Trophoblast cell (in vitro differentiated cells and primary cell): ENCODE results near the gene ZNF80.

Source experiments
- DNase-seq, 2 donors: peaks; one replicate each; pipeline ENCODE4 v3.0.0-alpha.2; 2016
- H2AFZ ChIP-seq: 2 replicates; pipeline ENCODE4 v1.6.1; 2013; ENCODE audit warnings: low read length, moderate library complexity, mild to moderate bottlenecking; ENCODE audit not compliant: insufficient read depth, poor library complexity
- H2AK5ac ChIP-seq: 2 replicates; pipeline ENCODE4 v1.6.1; 2013; ENCODE audit warnings: mild to moderate bottlenecking, low read length
- H2BK120ac ChIP-seq: 2 replicates; pipeline ENCODE4 v1.6.1; 2013; ENCODE audit warnings: low read length, mild to moderate bottlenecking, moderate library complexity; ENCODE audit not compliant: insufficient read depth, poor library complexity
- H2BK12ac ChIP-seq: 2 replicates; pipeline ENCODE4 v1.6.1; 2013; ENCODE audit warnings: mild to moderate bottlenecking, low read length, moderate library complexity
- H2BK5ac ChIP-seq: 2 replicates; pipeline ENCODE4 v1.6.1; 2013; ENCODE audit warnings: low read length, low read depth, moderate library complexity, mild to moderate bottlenecking; ENCODE audit not compliant: poor library complexity
- H3K14ac ChIP-seq: 2 replicates; pipeline ENCODE4 v1.6.1; 2013; ENCODE audit warnings: mild to moderate bottlenecking, low read length
- H3K18ac ChIP-seq: 2 replicates; pipeline ENCODE4 v1.6.1; 2013; ENCODE audit warnings: mild to moderate bottlenecking, low read length
- H3K23ac ChIP-seq: 2 replicates; pipeline ENCODE4 v1.6.1; 2013; ENCODE audit warnings: low read length
- H3K27ac ChIP-seq: 2 replicates; pipeline ENCODE4 v1.5.1; 2013; ENCODE audit warnings: low read depth, mild to moderate bottlenecking, inconsistent platforms, low read length, moderate library complexity
- H3K27me3 ChIP-seq: 2 replicates; pipeline ENCODE4 v1.6.1; 2013; ENCODE audit warnings: inconsistent platforms, mild to moderate bottlenecking, low read length, moderate library complexity; ENCODE audit not compliant: insufficient read depth
- H3K36me3 ChIP-seq, 2 experiments: 1 replicate in 1 of 2; 2 replicates in 1 of 2; pipeline ENCODE4 v1.6.1; 2013; ENCODE audit warnings: low read length in 2 of 2, mild to moderate bottlenecking in 2 of 2, moderate library complexity in 1 of 2; ENCODE audit not compliant: insufficient read depth in 2 of 2, control insufficient read depth in 1 of 2
- H3K4ac ChIP-seq: 2 replicates; pipeline ENCODE4 v1.6.1; 2013; ENCODE audit warnings: low read depth, mild to moderate bottlenecking, low read length, moderate library complexity
- H3K4me1 ChIP-seq, 2 experiments: 1 replicate in 1 of 2; 2 replicates in 1 of 2; pipeline ENCODE4 v1.6.1; 2013; ENCODE audit warnings: low read length in 2 of 2, mild to moderate bottlenecking in 2 of 2, moderate library complexity in 1 of 2; ENCODE audit not compliant: insufficient read depth in 2 of 2, control insufficient read depth in 1 of 2
- H3K4me2 ChIP-seq: 2 replicates; pipeline ENCODE4 v1.6.1; 2013; ENCODE audit warnings: inconsistent platforms, mild to moderate bottlenecking, low read length, moderate library complexity
- H3K4me3 ChIP-seq: 2 replicates; pipeline ENCODE4 v1.5.1; 2013; ENCODE audit warnings: mild to moderate bottlenecking, low read depth, low read length, inconsistent platforms
- H3K79me1 ChIP-seq: one replicate; pipeline ENCODE4 v1.6.1; 2013; ENCODE audit warnings: low read length
- H3K79me2 ChIP-seq: 2 replicates; pipeline ENCODE4 v1.6.1; 2013; ENCODE audit warnings: low read length, mild to moderate bottlenecking; ENCODE audit not compliant: control insufficient read depth, insufficient read depth, poor library complexity
- H3K9ac ChIP-seq: 2 replicates; pipeline ENCODE4 v1.6.1; 2013; ENCODE audit warnings: mild to moderate bottlenecking, low read length
- H3K9me3 ChIP-seq: 2 replicates; pipeline ENCODE4 v1.6.1; 2013; ENCODE audit warnings: low read depth, mild to moderate bottlenecking, control low read depth, inconsistent platforms, low read length; ENCODE audit not compliant: insufficient read depth
- H4K12ac ChIP-seq: 2 replicates; pipeline ENCODE4 v1.6.1; 2013; ENCODE audit warnings: low read depth, mild to moderate bottlenecking, low read length, moderate library complexity
- H4K8ac ChIP-seq: 2 replicates; pipeline ENCODE4 v1.6.1; 2013; ENCODE audit warnings: low read depth, mild to moderate bottlenecking, low read length, moderate library complexity
- H4K91ac ChIP-seq: one replicate; pipeline ENCODE4 v1.6.1; 2013; ENCODE audit warnings: low read depth, mild to moderate bottlenecking, low read length, moderate library complexity
- WGBS: extraction: QIAGEN DNeasy Blood & Tissue Kit; methylation state at CpG from one replicate; pipeline ENCODE4 v1.1.7; 2013; ENCODE audit warnings: missing lambda C conversion rate; ENCODE audit not compliant: insufficient read length, insufficient coverage; ENCODE audit errors: extremely low coverage; 5-methylcytosine and 5-hydroxymethylcytosine counted together

Gene ZNF80

GRCh38 chr3:114231616-114232015 is 5.8 kb downstream of the ZNF80 start:
- no peaks in the 10 kb centered on the region for H3K27me3 ChIP-seq
- no peak overlapping the region for H2BK5ac ChIP-seq
- no peak overlapping the region for H4K91ac ChIP-seq
- no peaks in the 10 kb centered on the region for H3K4me1 ChIP-seq
- H3K4me3 ChIP-seq, result no peak overlapping the region
- no peak overlapping the region for H3K23ac ChIP-seq
- H3K4ac ChIP-seq, result no peak overlapping the region
- H2AFZ ChIP-seq, result no peak overlapping the region
- H3K79me2 ChIP-seq, result no peaks in the 10 kb centered on the region
- H2BK12ac ChIP-seq, result no peak overlapping the region
- H2BK120ac ChIP-seq, result no peak overlapping the region
- no peak overlapping the region for H2AK5ac ChIP-seq
- DNase-seq, result no peak
- H4K8ac ChIP-seq, result no peak overlapping the region
- no peak overlapping the region for H3K14ac ChIP-seq
- no CpG with 5 or more reads among the region's 3 CpGs for WGBS
- peaks cover 4% of the 10 kb centered on the region for H3K9me3 ChIP-seq
- H3K36me3 ChIP-seq, result no peaks in the 10 kb centered on the region
- no peak overlapping the region for H4K12ac ChIP-seq
- no peak overlapping the region for H3K9ac ChIP-seq
- H3K4me2 ChIP-seq, result no peak overlapping the region
- H3K27ac ChIP-seq, result no peak overlapping the region
- no peaks in the 10 kb centered on the region for H3K79me1 ChIP-seq
- no peak overlapping the region for H3K18ac ChIP-seq

GRCh38 chr3:114227076-114227475 is 10.3 kb downstream of the ZNF80 start:
- Histone ChIP-seq H2BK12ac (no peak overlapping the region), H4K91ac (no peak overlapping the region), H4K12ac (no peak overlapping the region), H3K36me3 (no peaks in the 10 kb centered on the region), H3K4me2 (no peak overlapping the region), H3K27ac (no peak overlapping the region), H2BK5ac (no peak overlapping the region), H3K4me1 (no peaks in the 10 kb centered on the region), H3K79me2 (no peaks in the 10 kb centered on the region), H3K23ac (no peak overlapping the region), H3K14ac (no peak overlapping the region), H2AK5ac (no peak overlapping the region), H4K8ac (no peak overlapping the region), H2BK120ac (no peak overlapping the region), H3K27me3 (no peaks in the 10 kb centered on the region), H3K9me3 (peaks cover 6% of the 10 kb centered on the region), H2AFZ (no peak overlapping the region), H3K18ac (no peak overlapping the region), H3K4ac (no peak overlapping the region), H3K79me1 (no peaks in the 10 kb centered on the region), H3K9ac (no peak overlapping the region), H3K4me3 (no peak overlapping the region)
- no peak for DNase-seq
- no CpG with 5 or more reads among the region's 1 CpG for WGBS

GRCh38 chr3:114226313-114226712 is 11.1 kb downstream of the ZNF80 start:
- Histone ChIP-seq H4K12ac (no peak overlapping the region), H3K4me2 (no peak overlapping the region), H3K79me2 (no peaks in the 10 kb centered on the region), H4K91ac (no peak overlapping the region), H3K4ac (no peak overlapping the region), H3K9ac (no peak overlapping the region), H3K4me3 (no peak overlapping the region), H2BK12ac (no peak overlapping the region), H3K36me3 (no peaks in the 10 kb centered on the region), H3K79me1 (no peaks in the 10 kb centered on the region), H3K23ac (no peak overlapping the region), H2AK5ac (no peak overlapping the region), H3K9me3 (peaks cover 2% of the 10 kb centered on the region), H4K8ac (no peak overlapping the region), H3K14ac (no peak overlapping the region), H2AFZ (no peak overlapping the region), H3K27me3 (no peaks in the 10 kb centered on the region), H3K18ac (no peak overlapping the region), H2BK5ac (no peak overlapping the region), H2BK120ac (no peak overlapping the region), H3K4me1 (no peaks in the 10 kb centered on the region), H3K27ac (no peak overlapping the region)
- no CpG with 5 or more reads among the region's 2 CpGs for WGBS
- no peak for DNase-seq

DNA sequence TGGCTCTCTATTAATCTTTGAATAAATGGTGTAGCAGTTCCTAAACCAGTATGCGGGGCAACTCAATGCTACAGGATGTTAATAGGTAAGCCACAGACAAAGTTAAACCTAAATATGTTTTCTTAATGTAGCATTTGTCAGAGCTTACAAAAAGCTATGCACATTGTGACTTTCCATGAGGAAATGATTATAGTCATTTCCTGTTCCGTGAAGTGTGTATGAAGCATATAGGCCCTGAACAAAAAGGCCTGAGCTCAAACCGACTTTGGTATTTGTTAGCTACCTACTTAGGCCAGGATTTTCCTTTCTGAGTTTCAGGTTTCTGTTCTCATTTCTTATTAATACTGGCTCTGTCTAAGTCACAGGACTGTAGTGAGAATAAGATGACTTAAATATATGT is 14.2 kb downstream of the ZNF80 start:
- Histone ChIP-seq H3K27ac (no peak overlapping the region), H2BK5ac (no peak overlapping the region), H4K12ac (no peak overlapping the region), H2AK5ac (no peak overlapping the region), H2AFZ (no peak overlapping the region), H3K4me3 (no peak overlapping the region), H3K36me3 (no peaks in the 10 kb centered on the region), H3K23ac (no peak overlapping the region), H4K91ac (no peak overlapping the region), H4K8ac (no peak overlapping the region), H3K79me2 (no peaks in the 10 kb centered on the region), H3K79me1 (no peaks in the 10 kb centered on the region), H2BK12ac (no peak overlapping the region), H2BK120ac (no peak overlapping the region), H3K18ac (no peak overlapping the region), H3K9ac (no peak overlapping the region), H3K9me3 (peaks cover 2% of the 10 kb centered on the region), H3K4me1 (no peaks in the 10 kb centered on the region), H3K27me3 (no peaks in the 10 kb centered on the region), H3K4me2 (no peak overlapping the region), H3K14ac (no peak overlapping the region), H3K4ac (no peak overlapping the region)
- no peak for DNase-seq
- no CpG with 5 or more reads among the region's 3 CpGs for WGBS
